SK-N-SH treated with all-trans-retinoic acid at 6 μM for 48 hours (cell line): ENCODE results near the gene CD3D.

Source experiments
- ATAC-seq: fragments of 200-7000 bp; cut with Tn5 transposase; 3 replicates; pipeline ENCODE4 v1.9.1; 2020; ENCODE audit warnings: mild to moderate bottlenecking, moderate library complexity
- ARNTL ChIP-seq: fragments of 450-650 bp; formaldehyde crosslinking; IDR thresholded peaks from 2 replicates; pipeline ENCODE4 v1.5.0; 2020; ENCODE audit warnings: low read depth, mild to moderate bottlenecking, moderate library complexity, borderline replicate concordance
- CREB5 ChIP-seq: fragments of 250-450 bp; sonication (Bioruptor Pico); IDR thresholded peaks from 2 replicates; pipeline ENCODE4 v1.5.1; 2020; ENCODE audit warnings: low read depth, mild to moderate bottlenecking, moderate library complexity
- CSDC2 ChIP-seq: fragments of 250-450 bp; sonication (Bioruptor Pico); IDR thresholded peaks from 2 replicates; pipeline ENCODE4 v1.5.0; 2020; ENCODE audit warnings: mild to moderate bottlenecking, moderate library complexity
- ESRRG ChIP-seq: fragments of 250-450 bp; sonication (Bioruptor Pico); IDR thresholded peaks from 2 replicates; pipeline ENCODE4 v1.6.1; 2021; ENCODE audit warnings: mild to moderate bottlenecking
- ISL1 ChIP-seq: fragments of 250-450 bp; sonication (Bioruptor Pico); IDR thresholded peaks from 2 replicates; pipeline ENCODE4 v2.1.2; 2022; ENCODE audit warnings: mild to moderate bottlenecking, moderate library complexity
- OSR1 ChIP-seq: fragments of 250-450 bp; sonication (Bioruptor Pico); IDR thresholded peaks from 2 replicates; pipeline ENCODE4 v1.8.0; 2022; ENCODE audit warnings: moderate library complexity, mild to moderate bottlenecking, inconsistent platforms
- POU6F1 ChIP-seq: fragments of 250-450 bp; sonication (Bioruptor Pico); IDR thresholded peaks from 2 replicates; pipeline ENCODE4 v1.8.0; 2021; ENCODE audit warnings: low read depth, mild to moderate bottlenecking, moderate library complexity, borderline replicate concordance
- PPARA ChIP-seq: fragments of 250-450 bp; sonication (Bioruptor Pico); IDR thresholded peaks from 2 replicates; pipeline ENCODE4 v1.5.0; 2020; ENCODE audit warnings: mild to moderate bottlenecking, borderline replicate concordance
- RARB ChIP-seq: fragments of 250-450 bp; sonication (Bioruptor Pico); IDR thresholded peaks from 2 replicates; pipeline ENCODE4 v1.8.0; 2021; ENCODE audit warnings: mild to moderate bottlenecking, moderate library complexity
- SNAI2 ChIP-seq: fragments of 250-450 bp; sonication (Bioruptor Pico); IDR thresholded peaks from 2 replicates; pipeline ENCODE4 v1.5.0; 2020; ENCODE audit warnings: mild to moderate bottlenecking, moderate library complexity
- TCF4 ChIP-seq: fragments of 250-450 bp; sonication (Bioruptor Pico); IDR thresholded peaks from 2 replicates; pipeline ENCODE4 v1.8.0; 2021; ENCODE audit warnings: mild to moderate bottlenecking, moderate library complexity, borderline replicate concordance
- TOX ChIP-seq: fragments of 250-450 bp; sonication (Bioruptor Pico); IDR thresholded peaks from 2 replicates; pipeline ENCODE4 v1.8.0; 2021; ENCODE audit warnings: mild to moderate bottlenecking, moderate library complexity, borderline replicate concordance
- TSHZ2 ChIP-seq: fragments of 250-450 bp; sonication (Bioruptor Pico); IDR thresholded peaks from 2 replicates; pipeline ENCODE4 v1.5.0; 2020; ENCODE audit warnings: mild to moderate bottlenecking, moderate library complexity
- ZC3H10 ChIP-seq: fragments of 250-450 bp; sonication (Bioruptor Pico); IDR thresholded peaks from 2 replicates; pipeline ENCODE4 v1.5.1; 2021; ENCODE audit warnings: mild to moderate bottlenecking, moderate library complexity
- ZFP3 ChIP-seq: fragments of 250-450 bp; sonication (Bioruptor Pico); IDR thresholded peaks from 2 replicates; pipeline ENCODE4 v1.5.0; 2020; ENCODE audit warnings: mild to moderate bottlenecking, moderate library complexity
- ZFP30 ChIP-seq: fragments of 450-650 bp; formaldehyde crosslinking; IDR thresholded peaks from 2 replicates; pipeline ENCODE4 v1.5.0; 2022; ENCODE audit warnings: mild to moderate bottlenecking, moderate library complexity
- ZNF70 ChIP-seq: fragments of 450-650 bp; formaldehyde crosslinking; IDR thresholded peaks from 2 replicates; pipeline ENCODE4 v1.5.0; 2020; ENCODE audit warnings: mild to moderate bottlenecking, moderate library complexity
- ZNF8 ChIP-seq: fragments of 450-650 bp; formaldehyde crosslinking; IDR thresholded peaks from 2 replicates; pipeline ENCODE4 v1.5.0; 2020; ENCODE audit warnings: mild to moderate bottlenecking, moderate library complexity
- TF ChIP-seq, protein P1 (sequence below): fragments of 250-450 bp; sonication (Bioruptor Pico); IDR thresholded peaks from 2 replicates; pipeline ENCODE4 v1.5.1; 2021; ENCODE audit warnings: mild to moderate bottlenecking, moderate library complexity
- TF ChIP-seq, protein P2 (sequence below): fragments of 250-450 bp; sonication (Bioruptor Pico); IDR thresholded peaks from 2 replicates; pipeline ENCODE4 v1.8.0; 2020; ENCODE audit warnings: mild to moderate bottlenecking, moderate library complexity, borderline replicate concordance

Gene CD3D

GRCh38 chr11:118318581-118319336, 23.7 kb downstream of the CD3D start (continued):
- TF ChIP-seq, protein P1, sequence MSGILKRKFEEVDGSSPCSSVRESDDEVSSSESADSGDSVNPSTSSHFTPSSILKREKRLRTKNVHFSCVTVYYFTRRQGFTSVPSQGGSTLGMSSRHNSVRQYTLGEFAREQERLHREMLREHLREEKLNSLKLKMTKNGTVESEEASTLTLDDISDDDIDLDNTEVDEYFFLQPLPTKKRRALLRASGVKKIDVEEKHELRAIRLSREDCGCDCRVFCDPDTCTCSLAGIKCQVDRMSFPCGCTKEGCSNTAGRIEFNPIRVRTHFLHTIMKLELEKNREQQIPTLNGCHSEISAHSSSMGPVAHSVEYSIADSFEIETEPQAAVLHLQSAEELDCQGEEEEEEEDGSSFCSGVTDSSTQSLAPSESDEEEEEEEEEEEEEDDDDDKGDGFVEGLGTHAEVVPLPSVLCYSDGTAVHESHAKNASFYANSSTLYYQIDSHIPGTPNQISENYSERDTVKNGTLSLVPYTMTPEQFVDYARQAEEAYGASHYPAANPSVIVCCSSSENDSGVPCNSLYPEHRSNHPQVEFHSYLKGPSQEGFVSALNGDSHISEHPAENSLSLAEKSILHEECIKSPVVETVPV (CRISPR knock-in tag), result no peak
- TF ChIP-seq ZNF70 (no peak), ZFP3 (CRISPR knock-in tag) (no peak), TOX (CRISPR knock-in tag) (no peak), OSR1 (no peak)

GRCh38 chr11:118318124-118318523, 24.4 kb downstream of the CD3D start:
- no peak for ATAC-seq
- TF ChIP-seq RARB (CRISPR knock-in tag) (no peak), ZFP3 (CRISPR knock-in tag) (no peak), CREB5 (CRISPR knock-in tag) (no peak), SNAI2 (no peak), ZFP30 (no peak), ZC3H10 (CRISPR knock-in tag) (no peak), TCF4 (no peak), POU6F1 (CRISPR knock-in tag) (no peak), ISL1 (no peak), ARNTL (no peak), TOX (CRISPR knock-in tag) (no peak), TSHZ2 (no peak), PPARA (CRISPR knock-in tag) (no peak), ZNF8 (CRISPR knock-in tag) (no peak), ESRRG (CRISPR knock-in tag) (no peak)
- TF ChIP-seq, protein P2, sequence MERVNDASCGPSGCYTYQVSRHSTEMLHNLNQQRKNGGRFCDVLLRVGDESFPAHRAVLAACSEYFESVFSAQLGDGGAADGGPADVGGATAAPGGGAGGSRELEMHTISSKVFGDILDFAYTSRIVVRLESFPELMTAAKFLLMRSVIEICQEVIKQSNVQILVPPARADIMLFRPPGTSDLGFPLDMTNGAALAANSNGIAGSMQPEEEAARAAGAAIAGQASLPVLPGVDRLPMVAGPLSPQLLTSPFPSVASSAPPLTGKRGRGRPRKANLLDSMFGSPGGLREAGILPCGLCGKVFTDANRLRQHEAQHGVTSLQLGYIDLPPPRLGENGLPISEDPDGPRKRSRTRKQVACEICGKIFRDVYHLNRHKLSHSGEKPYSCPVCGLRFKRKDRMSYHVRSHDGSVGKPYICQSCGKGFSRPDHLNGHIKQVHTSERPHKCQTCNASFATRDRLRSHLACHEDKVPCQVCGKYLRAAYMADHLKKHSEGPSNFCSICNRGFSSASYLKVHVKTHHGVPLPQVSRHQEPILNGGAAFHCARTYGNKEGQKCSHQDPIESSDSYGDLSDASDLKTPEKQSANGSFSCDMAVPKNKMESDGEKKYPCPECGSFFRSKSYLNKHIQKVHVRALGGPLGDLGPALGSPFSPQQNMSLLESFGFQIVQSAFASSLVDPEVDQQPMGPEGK, result no peak
- TF ChIP-seq, protein P1 (CRISPR knock-in tag), result no peak

DNA sequence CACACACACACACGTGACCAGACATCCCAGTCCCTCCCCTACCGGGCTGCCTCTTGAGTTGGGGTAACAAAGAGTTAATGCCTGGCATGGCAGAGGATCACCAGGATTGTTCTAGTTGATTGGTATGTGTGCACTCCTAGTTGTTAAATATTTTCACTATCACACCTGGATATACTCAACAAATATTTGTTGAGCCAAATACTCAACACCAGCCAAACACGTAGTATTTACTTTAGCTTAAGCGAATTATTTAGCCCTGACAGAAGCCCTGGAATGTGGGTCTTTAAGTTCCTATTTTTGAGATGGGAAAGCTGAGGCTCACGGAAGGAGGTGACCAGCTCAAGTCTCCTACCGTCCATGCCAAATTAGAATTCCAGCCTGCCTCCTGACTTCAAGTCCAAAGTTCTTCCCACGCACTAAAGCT, 27.5 kb downstream of the CD3D start:
- no peak for ATAC-seq

More for the DNA sequence above, 27.5 kb downstream of the CD3D start:
- TF ChIP-seq CSDC2 (CRISPR knock-in tag) (no peak), ISL1 (no peak), ZNF70 (no peak), TSHZ2 (no peak), OSR1 (no peak), ESRRG (CRISPR knock-in tag) (no peak)
- TF ChIP-seq, protein P1 (CRISPR knock-in tag), result no peak
- TF ChIP-seq, all 23 proteins: peak for 0
